HTR-8/SVneo (cell line): ENCODE results near the gene ZYG11B.
"Not testable (repeated sequence)": the region's sequence is repeated elsewhere in the genome, so short reads cannot be mapped to it uniquely, and the experiment has no call there.

Experiments used
- DNase-seq: peaks from one replicate; pipeline ENCODE4 v3.0.0; 2011; ENCODE audit warnings: low spot score, mixed read lengths; ENCODE audit not compliant: insufficient read length
- FAIRE-seq: peaks from 2 replicates; lab custom pipeline; 2011; peaks lifted over from hg19 to GRCh38; lab: Jason Lieb, UNC

ZYG11B gene

DNA sequence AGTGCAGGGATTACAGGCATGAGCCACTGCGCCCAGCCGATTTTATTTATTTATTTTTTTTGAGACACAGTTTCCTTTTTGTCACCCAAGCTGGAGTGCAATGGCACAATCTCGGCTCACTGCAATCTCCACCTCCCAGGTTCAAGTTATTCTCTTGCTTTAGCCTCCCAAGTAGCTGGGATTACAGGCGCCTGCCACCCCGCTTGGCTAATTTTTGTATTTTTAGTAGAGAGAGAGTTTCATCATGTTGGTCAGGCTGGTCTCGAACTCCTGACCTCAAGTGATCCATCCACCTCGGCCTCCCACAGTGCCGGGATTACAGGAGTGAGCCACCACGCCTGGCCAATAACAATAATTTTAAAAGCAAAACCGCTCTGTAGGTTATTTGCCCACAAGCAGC, 112.9 kb downstream of the ZYG11B start:
- not testable (repeated sequence) for DNase-seq, FAIRE-seq

DNA sequence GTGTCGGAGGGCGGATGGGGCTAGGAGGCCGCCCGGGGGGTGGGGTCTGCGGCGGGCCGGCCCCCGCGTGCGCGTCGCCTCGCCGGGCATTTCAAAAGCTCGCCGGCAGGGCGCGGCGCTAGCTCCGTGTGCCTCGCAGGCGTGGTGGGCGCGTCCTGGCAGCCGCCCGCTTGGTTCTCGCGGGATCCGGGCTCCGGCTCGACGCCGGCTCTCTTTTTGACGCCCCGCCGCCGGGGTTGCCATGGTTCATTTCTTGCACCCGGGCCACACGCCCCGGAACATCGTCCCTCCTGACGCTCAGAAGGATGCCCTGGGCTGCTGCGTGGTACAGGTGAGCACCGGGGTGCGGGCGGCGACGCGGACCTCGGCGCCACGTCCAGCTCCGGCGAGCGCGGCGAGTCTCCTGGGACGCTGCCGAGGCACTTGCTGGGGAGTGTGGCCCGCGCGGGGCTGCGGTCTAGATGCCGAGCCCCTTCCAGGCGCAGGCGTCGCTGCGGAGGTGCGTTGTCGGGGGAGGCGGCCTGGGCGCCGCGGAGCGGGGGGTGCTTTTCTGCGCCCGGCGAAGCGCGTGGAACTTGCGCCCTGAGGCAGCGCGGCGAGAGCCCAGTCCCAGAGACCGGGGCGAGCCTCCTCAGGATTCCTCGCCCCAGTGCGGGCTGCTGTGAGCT, 116.5 kb downstream of the ZYG11B start, which contains the start of gene ZYG11A:
Gene ZYG11A, plus strand, starts transcription at position 118 of the 668 bp plus-strand sequence. Its CDS starts 124 bp downstream, at position 242.
- peak; percentile 82 for DNase-seq
- FAIRE-seq, result peak; percentile 87

DNA sequence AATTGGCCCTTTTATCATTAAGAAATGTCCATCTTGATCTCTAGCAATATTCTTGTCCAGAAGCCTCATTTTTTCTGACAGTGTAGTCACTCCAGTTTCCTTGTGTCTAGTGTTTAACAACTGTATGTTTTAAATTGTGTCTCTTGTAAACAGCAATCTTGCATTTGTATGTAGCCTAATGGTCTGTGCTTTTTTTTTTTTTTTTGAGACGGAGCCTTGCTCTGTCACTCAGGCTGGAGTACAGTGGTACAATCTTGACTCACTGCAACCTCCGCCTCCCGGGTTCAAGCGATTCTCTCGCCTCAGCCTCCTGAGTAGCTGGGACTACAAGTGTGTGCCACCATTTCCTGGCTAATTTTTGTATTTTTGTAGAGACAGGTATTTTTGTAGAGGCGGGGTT, 118.9 kb downstream of the ZYG11B start:
- not testable (repeated sequence) for DNase-seq, FAIRE-seq

DNA sequence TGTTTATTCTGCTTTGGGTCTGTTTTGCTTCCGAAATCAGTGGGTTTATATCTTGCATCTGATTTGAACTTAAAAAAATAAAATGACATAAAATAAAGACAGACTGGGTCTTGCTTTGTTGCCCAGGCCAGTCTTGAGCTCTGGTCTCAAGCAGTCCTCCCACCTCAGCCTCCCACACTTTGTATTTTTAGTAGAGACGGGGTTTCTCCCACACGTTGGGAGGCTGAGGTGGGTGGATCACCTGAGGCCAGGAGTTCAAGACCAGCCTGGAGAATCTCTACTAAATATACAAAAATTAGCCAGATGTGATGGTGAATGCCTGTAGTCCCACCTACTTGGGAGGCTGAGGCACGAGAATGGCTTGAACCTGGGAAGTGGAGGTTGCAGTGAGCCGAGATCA, 122.2 kb downstream of the ZYG11B start:
- DNase-seq (no peak), FAIRE-seq (no peak)

DNA sequence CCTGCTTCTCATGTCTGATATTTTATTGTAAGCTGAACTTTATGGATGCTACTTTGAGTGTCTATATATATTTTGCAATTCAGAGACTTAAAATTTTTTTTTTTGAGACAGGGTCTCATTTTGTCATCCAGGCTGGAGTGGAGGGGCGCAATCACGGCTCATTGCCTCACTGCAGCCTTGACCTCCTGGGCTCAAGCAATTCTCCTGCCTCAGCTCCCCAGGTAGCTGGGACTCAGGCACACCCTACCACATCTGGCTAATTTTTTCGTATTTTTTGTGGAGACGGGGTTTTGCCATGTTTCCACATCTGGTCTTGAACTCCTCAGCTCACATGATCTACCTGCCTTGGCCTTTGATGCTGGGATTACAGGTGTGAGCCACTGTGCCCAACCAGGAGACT, 124.7 kb downstream of the ZYG11B start:
- DNase-seq (no peak), FAIRE-seq (no peak)

DNA sequence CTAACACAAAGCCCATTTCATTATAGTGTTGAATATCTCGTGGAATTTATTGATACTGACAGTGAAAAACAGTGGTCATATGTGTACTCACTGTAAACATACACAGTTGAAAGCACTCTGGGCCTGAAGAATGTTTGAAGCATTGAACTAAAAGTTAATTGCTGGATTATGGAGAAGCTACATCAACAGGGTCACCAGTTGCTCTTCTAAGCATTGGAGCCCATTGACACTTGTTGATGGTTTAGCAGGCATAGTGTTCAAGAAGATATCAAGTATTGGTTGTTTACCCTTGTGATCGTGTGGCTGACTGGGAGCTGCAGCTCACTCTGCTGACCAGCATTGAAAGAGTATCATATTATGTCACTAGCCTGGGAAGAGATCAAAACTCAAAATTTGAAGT, 126.6 kb downstream of the ZYG11B start:
- DNase-seq, result no peak

DNA sequence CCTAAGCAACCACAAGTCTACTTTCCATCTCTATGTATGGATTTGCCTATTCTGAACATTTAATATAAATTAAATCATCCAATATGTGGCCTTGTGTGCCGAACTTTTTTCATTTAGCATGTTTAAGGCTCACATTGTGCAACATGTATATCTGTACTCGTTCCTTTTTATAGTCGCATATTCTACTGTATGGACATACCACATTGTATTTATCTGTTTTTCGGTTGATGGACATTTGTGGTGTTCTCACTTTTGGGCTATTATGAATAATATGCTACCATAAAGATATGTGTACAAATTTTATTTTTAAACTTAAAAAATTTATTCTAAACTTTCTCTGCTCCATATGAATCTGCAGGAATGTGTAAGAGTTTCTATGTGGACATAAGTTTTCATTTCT, 129.3 kb downstream of the ZYG11B start:
- DNase-seq (no peak), FAIRE-seq (no peak)

More for the DNA sequence above, 126.6 kb downstream of the ZYG11B start:
- no peak for FAIRE-seq

DNA sequence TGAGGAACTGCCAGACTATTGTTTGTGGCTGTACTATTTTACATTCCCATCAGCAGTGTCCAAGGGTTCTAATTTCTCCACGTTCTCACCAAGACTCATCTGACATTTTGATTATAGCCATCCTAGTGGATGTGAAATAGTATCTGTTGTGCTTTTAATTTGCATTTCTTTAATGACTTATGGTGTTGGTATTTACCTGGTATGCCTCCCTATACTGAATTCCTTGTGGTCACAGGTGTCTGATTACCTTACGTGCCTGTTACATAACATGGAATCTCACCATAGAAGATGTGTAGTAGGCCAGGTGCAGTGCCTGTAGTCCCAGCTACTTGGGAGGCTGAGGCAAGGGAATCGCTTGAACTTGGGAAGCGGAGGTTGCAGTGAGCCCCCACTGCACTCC, 129.8 kb downstream of the ZYG11B start:
- FAIRE-seq (no peak), DNase-seq (no peak)

DNA sequence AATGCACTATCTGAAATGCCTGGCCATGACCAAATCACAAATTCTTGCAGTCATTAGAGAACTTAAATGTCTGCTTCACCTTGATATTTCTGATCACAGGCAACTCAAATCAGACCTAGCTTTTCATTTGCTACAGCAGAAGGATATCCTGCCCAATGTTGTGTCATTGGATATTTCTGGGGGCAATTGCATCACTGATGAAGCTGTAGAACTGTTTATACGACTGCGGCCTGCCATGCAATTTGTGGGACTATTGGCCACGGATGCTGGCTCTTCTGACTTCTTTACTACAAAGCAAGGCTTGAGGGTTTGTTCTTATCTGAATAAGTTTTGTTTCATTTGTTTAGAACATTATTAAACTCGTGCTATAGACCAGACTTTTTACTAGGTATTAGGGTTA, 131.2 kb downstream of the ZYG11B start:
- no peak for FAIRE-seq

DNA sequence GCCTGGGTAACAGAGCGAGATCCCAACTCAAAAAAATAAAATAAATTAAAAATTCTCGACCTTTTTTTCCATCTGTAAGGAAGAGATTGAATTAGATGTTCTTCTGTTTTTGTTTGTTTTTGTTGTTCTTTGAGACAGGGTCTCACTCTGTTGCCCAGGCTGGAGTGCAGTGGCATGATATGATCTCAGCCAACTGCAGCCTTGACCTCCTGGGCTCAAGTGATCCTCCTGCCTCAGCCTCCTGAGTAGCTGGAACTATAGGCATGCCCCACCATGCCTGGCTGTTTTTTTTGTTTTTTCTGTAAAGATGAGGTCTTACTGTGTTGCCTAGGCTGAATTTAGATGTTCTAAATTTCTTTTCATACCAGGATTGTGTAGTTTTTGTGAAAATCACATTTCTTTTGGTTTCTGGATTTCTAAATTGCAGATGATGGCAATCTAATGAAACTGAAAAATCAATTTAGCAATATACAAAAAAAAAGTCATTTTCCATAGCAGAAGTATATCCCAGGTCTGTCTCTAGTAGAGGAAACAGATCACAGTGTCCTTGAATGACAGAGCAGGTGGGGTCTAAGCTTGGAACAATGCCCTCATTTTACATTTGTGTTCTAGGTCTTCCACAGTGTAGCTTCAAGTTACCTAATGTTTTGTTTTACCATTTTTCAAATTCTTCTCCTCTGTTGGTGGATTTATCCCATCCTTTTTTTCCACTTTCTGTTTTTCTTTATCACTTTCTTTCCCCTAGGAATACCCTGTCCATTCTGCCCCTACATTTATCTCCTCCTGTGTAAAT, 136.6 kb downstream of the ZYG11B start:
- no peak for FAIRE-seq
- DNase-seq, result no peak

More for the DNA sequence above, 131.2 kb downstream of the ZYG11B start:
- no peak for DNase-seq

DNA sequence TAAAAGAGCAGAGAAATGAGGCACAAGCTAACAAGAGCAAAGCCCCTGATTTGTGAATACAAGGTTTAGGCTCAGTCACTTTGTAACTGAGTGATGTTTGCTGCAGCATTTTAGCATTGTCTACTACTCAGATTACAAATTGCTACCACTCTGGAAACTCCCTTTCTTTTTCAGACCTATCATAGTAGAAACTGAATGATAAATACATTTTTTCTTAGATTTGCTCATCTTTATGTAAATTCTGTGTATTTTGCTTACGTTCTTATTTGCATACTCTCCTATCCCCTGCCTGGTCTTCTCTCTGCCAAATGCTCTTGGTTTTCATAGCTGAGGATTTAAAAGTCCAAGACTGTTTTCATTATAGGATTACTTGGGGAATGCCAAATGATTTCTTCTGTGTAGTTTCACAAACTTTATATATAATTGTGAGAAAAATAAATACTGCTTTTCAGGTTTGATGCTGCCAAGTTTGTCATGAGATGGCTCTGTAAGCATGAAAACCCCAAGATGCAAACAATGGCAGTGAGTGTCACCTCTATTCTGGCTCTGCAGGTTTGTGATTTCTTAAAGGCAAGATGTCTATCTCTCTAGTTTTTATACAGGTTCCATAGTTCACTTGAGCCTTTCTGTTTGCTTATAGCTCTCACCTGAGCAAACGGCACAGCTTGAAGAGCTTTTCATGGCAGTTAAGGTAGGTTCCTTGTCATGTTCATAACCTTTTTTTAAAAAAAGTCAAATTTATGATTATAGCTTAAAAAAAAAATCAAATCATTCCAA, 141.0 kb downstream of the ZYG11B start:
- DNase-seq, result no peak
- no peak for FAIRE-seq

DNA sequence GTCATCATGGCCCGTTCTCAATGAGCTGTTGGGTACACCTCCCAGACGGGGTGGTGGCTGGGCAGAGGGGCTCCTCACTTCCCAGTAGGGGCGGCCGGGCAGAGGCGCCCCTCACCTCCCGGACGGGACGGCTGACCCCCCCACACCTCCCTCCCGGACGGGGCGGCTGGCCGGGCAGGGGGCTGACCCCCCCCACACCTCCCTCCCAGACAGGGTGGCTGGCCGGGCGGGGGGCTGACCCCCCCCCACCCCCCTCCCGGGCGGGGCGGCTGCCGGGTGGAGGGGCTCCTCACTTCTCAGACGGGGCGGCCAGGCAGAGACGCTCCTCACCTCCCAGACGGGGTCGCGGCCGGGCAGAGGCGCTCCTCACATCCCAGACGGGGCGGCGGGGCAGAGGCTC, 143.5 kb downstream of the ZYG11B start:
- not testable (repeated sequence) for DNase-seq, FAIRE-seq

DNA sequence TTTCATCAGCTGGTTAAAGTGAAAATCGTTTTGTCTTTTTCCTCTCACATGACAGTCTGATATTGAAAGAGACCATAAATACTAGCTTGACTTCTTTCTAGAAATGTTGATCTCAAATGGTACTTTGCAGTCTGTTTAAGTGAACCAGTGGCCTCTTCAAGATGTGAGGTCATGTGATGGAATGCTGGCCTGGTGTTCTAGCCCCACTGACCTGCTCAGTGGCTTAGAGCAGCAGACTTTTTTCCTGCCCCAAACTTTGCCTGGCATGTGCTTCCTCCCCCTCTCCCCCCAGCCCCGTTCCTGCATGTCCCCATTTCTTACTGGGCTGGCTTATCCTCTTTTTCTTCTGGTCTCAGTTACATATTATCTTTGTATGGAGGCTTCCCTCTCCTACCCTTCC, 150.6 kb downstream of the ZYG11B start:
- FAIRE-seq (no peak), DNase-seq (no peak)
